Measurements from ENCODE around the gene IGSF23. TPM values are rescaled to one million over a fixed set of nuclear protein-coding genes. Genes with fewer than 3 reads are reported as not detected.

Gene IGSF23
- total and polyA plus RNA-seq, 7 experiments from 2014 or later = not detected

DNA sequence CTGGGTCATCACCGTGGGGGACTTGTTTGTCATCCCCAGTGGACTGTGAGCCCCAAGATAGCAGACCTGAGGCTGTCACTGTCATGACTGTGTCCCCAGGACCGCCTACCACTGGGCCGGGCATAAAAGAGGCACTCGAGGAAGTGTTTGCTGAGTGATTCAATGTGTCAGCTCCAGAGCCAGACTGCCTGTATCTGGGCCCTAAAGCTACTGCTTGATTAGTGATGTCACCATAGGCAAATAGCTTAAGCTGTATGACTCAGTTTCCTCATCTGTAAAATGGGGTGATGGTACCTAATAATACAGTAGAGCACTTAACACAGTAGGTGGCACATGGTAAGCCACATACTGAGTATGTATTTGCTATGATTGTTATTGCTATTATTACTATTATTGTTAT lies 46.7 kb downstream of the IGSF23 start:
- Histone ChIP-seq H3K4me3 (ENCODE audit: low read length) (no peak overlapping the region), H3K9me3 (ENCODE audit: control insufficient read depth in 2 of 3, low read length in 3 of 3) (no peaks in the 10 kb centered on the region), H3K27me3 (ENCODE audit: control insufficient read depth in 2 of 2, insufficient read depth in 2 of 2, low read length in 2 of 2) (no peaks in the 10 kb centered on the region), H3K27ac (ENCODE audit: low read depth, low read length) (no peak overlapping the region), H3K4me1 (ENCODE audit: control insufficient read depth in 2 of 2, insufficient read depth in 2 of 2, low read length in 2 of 2) (no peaks in the 10 kb centered on the region), H3K36me3 (ENCODE audit: control insufficient read depth in 2 of 3, insufficient read depth in 3 of 3, low read length in 3 of 3) (no peaks in the 10 kb centered on the region)
- H3K4me3 Mint-ChIP-seq = no peak overlapping the region
- H3K9me3 Mint-ChIP-seq = peaks cover 0 to 2% (median 0%) of the 10 kb centered on the region in 11 donors
- ATAC-seq (no peak), DNase-seq (no peak)
- peaks cover 0 to 5% (median 0%) of the 10 kb centered on the region in 5 donors for H3K36me3 Mint-ChIP-seq
- ChIA-PET POLR2A (no interaction called here), CTCF (interaction anchor here (0.5 to 2.0 kb wide), 2 partner anchors 83 to 120 kb away, joined by 3 to 5 read pairs; no protein-coding TSS in a partner anchor)
- intact Hi-C loops (cut with micrococcal nuclease) = no loop called here
- H3K27ac Mint-ChIP-seq = no peak overlapping the region
- H3K4me1 Mint-ChIP-seq = peaks cover 0 to 10% (median 5%) of the 10 kb centered on the region in 7 donors
- no peaks in the 10 kb centered on the region for H3K27me3 Mint-ChIP-seq

- H3K27ac ChIP-seq (ENCODE audit: low read depth, low read length) = no peak overlapping the region
- H3K27me3 ChIP-seq (ENCODE audit: control insufficient read depth in 2 of 2, insufficient read depth in 2 of 2, low read length in 2 of 2) = no peaks in the 10 kb centered on the region
- no peaks in the 10 kb centered on the region for H3K27me3 Mint-ChIP-seq
- no peaks in the 10 kb centered on the region for H3K4me1 ChIP-seq (ENCODE audit: control insufficient read depth in 2 of 2, insufficient read depth in 2 of 2, low read length in 2 of 2)
- POLR2A ChIA-PET = no interaction called here
- CTCF ChIA-PET = interaction anchor here (0.6 to 2.0 kb wide), 3 partner anchors 13 to 84 kb away, joined by 3 to 5 read pairs (median 4); no protein-coding TSS in a partner anchor
- intact Hi-C loops (cut with micrococcal nuclease) = no loop called here
- H3K9me3 ChIP-seq (ENCODE audit: control insufficient read depth in 2 of 3, low read length in 3 of 3) = no peaks in the 10 kb centered on the region
- no peaks in the 10 kb centered on the region for H3K36me3 ChIP-seq (ENCODE audit: control insufficient read depth in 2 of 3, insufficient read depth in 3 of 3, low read length in 3 of 3)
- H3K4me1 Mint-ChIP-seq = peaks cover 0 to 10% (median 5%) of the 10 kb centered on the region in 7 donors
- H3K27ac Mint-ChIP-seq = no peak overlapping the region
- ATAC-seq = no peak
- peaks cover 0 to 5% (median 0%) of the 10 kb centered on the region in 5 donors for H3K36me3 Mint-ChIP-seq
- no peak overlapping the region for H3K4me3 ChIP-seq (ENCODE audit: low read length)
- H3K9me3 Mint-ChIP-seq = peaks cover 0 to 2% (median 0%) of the 10 kb centered on the region in 11 donors
- H3K4me3 Mint-ChIP-seq = no peak overlapping the region
- no peak for DNase-seq
Measured at GRCh38 chr19:44661205-44661604, 47.8 kb downstream of the IGSF23 start.

- H3K27ac Mint-ChIP-seq = no peak overlapping the region
- Histone ChIP-seq H3K9me3 (ENCODE audit: control insufficient read depth in 2 of 3, low read length in 3 of 3) (no peaks in the 10 kb centered on the region), H3K27me3 (ENCODE audit: control insufficient read depth in 2 of 2, insufficient read depth in 2 of 2, low read length in 2 of 2) (no peaks in the 10 kb centered on the region), H3K4me3 (ENCODE audit: low read length) (no peak overlapping the region), H3K4me1 (ENCODE audit: control insufficient read depth in 2 of 2, insufficient read depth in 2 of 2, low read length in 2 of 2) (no peaks in the 10 kb centered on the region), H3K27ac (ENCODE audit: low read depth, low read length) (no peak overlapping the region), H3K36me3 (ENCODE audit: control insufficient read depth in 2 of 3, insufficient read depth in 3 of 3, low read length in 3 of 3) (no peaks in the 10 kb centered on the region)
- H3K4me3 Mint-ChIP-seq = no peak overlapping the region
- H3K4me1 Mint-ChIP-seq = peaks cover 0 to 9% (median 5%) of the 10 kb centered on the region in 7 donors
- no peak for ATAC-seq
- peaks cover 0 to 1% (median 0%) of the 10 kb centered on the region in 11 donors for H3K9me3 Mint-ChIP-seq
- no peaks in the 10 kb centered on the region for H3K27me3 Mint-ChIP-seq
- intact Hi-C loops (cut with micrococcal nuclease) = no loop called here
- ChIA-PET POLR2A (no interaction called here), CTCF (interaction anchor here (0.9 kb wide), 1 partner anchor 13 kb away, joined by 4 read pairs; no protein-coding TSS in a partner anchor)
- peaks cover 0 to 5% (median 0%) of the 10 kb centered on the region in 5 donors for H3K36me3 Mint-ChIP-seq
- no peak for DNase-seq
Measured at GRCh38 chr19:44661904-44662303, 48.5 kb downstream of the IGSF23 start.

- Mint-ChIP-seq H3K4me3 (no peak overlapping the region), H3K4me1 (peaks cover 0 to 1% (median 0%) of the 10 kb centered on the region in 7 donors), H3K36me3 (peaks cover 0 to 5% (median 0%) of the 10 kb centered on the region in 5 donors), H3K9me3 (no peaks in the 10 kb centered on the region), H3K27me3 (no peaks in the 10 kb centered on the region), H3K27ac (no peak overlapping the region)
- no peaks in the 10 kb centered on the region for H3K36me3 ChIP-seq (ENCODE audit: control insufficient read depth in 2 of 3, insufficient read depth in 3 of 3, low read length in 3 of 3)
- intact Hi-C loops (cut with micrococcal nuclease) = no loop called here
- H3K4me1 ChIP-seq (ENCODE audit: control insufficient read depth in 2 of 2, insufficient read depth in 2 of 2, low read length in 2 of 2) = no peaks in the 10 kb centered on the region
- DNase-seq (no peak), ATAC-seq (no peak)
- no peaks in the 10 kb centered on the region for H3K27me3 ChIP-seq (ENCODE audit: control insufficient read depth in 2 of 2, insufficient read depth in 2 of 2, low read length in 2 of 2)
- CTCF ChIA-PET = interaction anchor here (0.5 to 1.8 kb wide), 3 partner anchors 8 to 121 kb away, joined by 3 to 11 read pairs (median 3); no protein-coding TSS in a partner anchor
- H3K27ac ChIP-seq (ENCODE audit: low read depth, low read length) = no peak overlapping the region
- no peak overlapping the region for H3K4me3 ChIP-seq (ENCODE audit: low read length)
- no peaks in the 10 kb centered on the region for H3K9me3 ChIP-seq (ENCODE audit: control insufficient read depth in 2 of 3, low read length in 3 of 3)
- POLR2A ChIA-PET = interaction anchor here (0.9 kb wide), 1 partner anchor 73 kb away, joined by 5 read pairs; no protein-coding TSS in a partner anchor
Measured at GRCh38 chr19:44662691-44663385, 49.5 kb downstream of the IGSF23 start.

DNA sequence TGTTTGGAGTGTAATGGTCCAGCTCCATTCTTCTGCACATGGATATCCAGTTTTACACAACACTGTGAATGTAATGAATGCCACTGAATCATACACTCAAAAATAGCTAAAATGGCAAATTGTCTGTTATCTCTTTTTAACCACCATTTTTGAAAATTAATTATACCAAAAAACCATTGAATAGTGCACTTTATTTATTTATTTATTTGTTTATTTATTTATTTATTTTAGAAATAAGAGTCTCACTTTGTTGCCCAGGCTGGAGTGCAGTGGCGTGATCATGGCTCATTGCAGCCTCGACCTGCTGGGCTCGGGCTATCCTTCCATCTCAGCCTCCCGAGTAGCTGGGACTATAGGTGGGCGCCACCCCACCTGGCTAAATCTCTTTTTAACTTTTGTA lies 50.6 kb downstream of the IGSF23 start:
- H3K4me1 ChIP-seq (ENCODE audit: control insufficient read depth in 2 of 2, insufficient read depth in 2 of 2, low read length in 2 of 2) = no peaks in the 10 kb centered on the region
- no peak overlapping the region for H3K27ac ChIP-seq (ENCODE audit: low read depth, low read length)
- DNase-seq (no peak), ATAC-seq (no peak)
- Mint-ChIP-seq H3K9me3 (peaks cover 0 to 2% (median 0%) of the 10 kb centered on the region in 11 donors), H3K4me3 (no peak overlapping the region), H3K27me3 (no peaks in the 10 kb centered on the region), H3K4me1 (peaks cover 0 to 1% (median 0%) of the 10 kb centered on the region in 7 donors), H3K27ac (no peak overlapping the region), H3K36me3 (peaks cover 0 to 5% (median 0%) of the 10 kb centered on the region in 5 donors)
- no peak overlapping the region for H3K4me3 ChIP-seq (ENCODE audit: low read length)
- no peaks in the 10 kb centered on the region for H3K9me3 ChIP-seq (ENCODE audit: control insufficient read depth in 2 of 3, low read length in 3 of 3)
- ChIA-PET POLR2A (no interaction called here), CTCF (interaction anchor here (1.8 kb wide), 1 partner anchor 9 kb away, joined by 11 read pairs; no protein-coding TSS in a partner anchor)
- H3K27me3 ChIP-seq (ENCODE audit: control insufficient read depth in 2 of 2, insufficient read depth in 2 of 2, low read length in 2 of 2) = no peaks in the 10 kb centered on the region
- H3K36me3 ChIP-seq (ENCODE audit: control insufficient read depth in 2 of 3, insufficient read depth in 3 of 3, low read length in 3 of 3) = no peaks in the 10 kb centered on the region
- intact Hi-C loops (cut with micrococcal nuclease) = no loop called here

- no peaks in the 10 kb centered on the region for H3K36me3 ChIP-seq (ENCODE audit: control insufficient read depth in 2 of 3, insufficient read depth in 3 of 3, low read length in 3 of 3)
- CTCF ChIA-PET = no interaction called here
- Mint-ChIP-seq H3K27ac (no peak overlapping the region), H3K36me3 (peaks cover 0 to 5% (median 0%) of the 10 kb centered on the region in 5 donors), H3K4me3 (no peak overlapping the region), H3K27me3 (no peaks in the 10 kb centered on the region), H3K9me3 (peaks cover 0 to 3% (median 0%) of the 10 kb centered on the region in 11 donors), H3K4me1 (peaks cover 0 to 1% (median 0%) of the 10 kb centered on the region in 7 donors)
- no peak overlapping the region for H3K27ac ChIP-seq (ENCODE audit: low read depth, low read length)
- no peaks in the 10 kb centered on the region for H3K27me3 ChIP-seq (ENCODE audit: control insufficient read depth in 2 of 2, insufficient read depth in 2 of 2, low read length in 2 of 2)
- POLR2A ChIA-PET = no interaction called here
- no peaks in the 10 kb centered on the region for H3K4me1 ChIP-seq (ENCODE audit: control insufficient read depth in 2 of 2, insufficient read depth in 2 of 2, low read length in 2 of 2)
- ATAC-seq = no peak
- DNase-seq = no peak
- H3K4me3 ChIP-seq (ENCODE audit: low read length) = no peak overlapping the region
- no peaks in the 10 kb centered on the region for H3K9me3 ChIP-seq (ENCODE audit: control insufficient read depth in 2 of 3, low read length in 3 of 3)
- intact Hi-C loops (cut with micrococcal nuclease) = no loop called here
Measured at GRCh38 chr19:44664976-44665375, 51.6 kb downstream of the IGSF23 start.
